Retinal pigment epithelial cell (primary cell): ENCODE measurements around the gene YY1.

ENCODE experiments used
- DNase-seq: peaks from one replicate; pipeline ENCODE4 v3.0.0-alpha.2; 2010; ENCODE audit warnings: low read depth
- H3K4me3 ChIP-seq: 2 replicates; pipeline ENCODE4 v1.5.1; 2011; ENCODE audit warnings: mild to moderate bottlenecking, low read length, control low read depth, moderate library complexity
- TF ChIP-seq, protein P1 (sequence below): conservative IDR thresholded peaks from 2 replicates; pipeline ENCODE4 v1.5.1; 2011; ENCODE audit warnings: low read depth, low read length, control low read depth, inconsistent platforms

YY1 gene

DNA sequence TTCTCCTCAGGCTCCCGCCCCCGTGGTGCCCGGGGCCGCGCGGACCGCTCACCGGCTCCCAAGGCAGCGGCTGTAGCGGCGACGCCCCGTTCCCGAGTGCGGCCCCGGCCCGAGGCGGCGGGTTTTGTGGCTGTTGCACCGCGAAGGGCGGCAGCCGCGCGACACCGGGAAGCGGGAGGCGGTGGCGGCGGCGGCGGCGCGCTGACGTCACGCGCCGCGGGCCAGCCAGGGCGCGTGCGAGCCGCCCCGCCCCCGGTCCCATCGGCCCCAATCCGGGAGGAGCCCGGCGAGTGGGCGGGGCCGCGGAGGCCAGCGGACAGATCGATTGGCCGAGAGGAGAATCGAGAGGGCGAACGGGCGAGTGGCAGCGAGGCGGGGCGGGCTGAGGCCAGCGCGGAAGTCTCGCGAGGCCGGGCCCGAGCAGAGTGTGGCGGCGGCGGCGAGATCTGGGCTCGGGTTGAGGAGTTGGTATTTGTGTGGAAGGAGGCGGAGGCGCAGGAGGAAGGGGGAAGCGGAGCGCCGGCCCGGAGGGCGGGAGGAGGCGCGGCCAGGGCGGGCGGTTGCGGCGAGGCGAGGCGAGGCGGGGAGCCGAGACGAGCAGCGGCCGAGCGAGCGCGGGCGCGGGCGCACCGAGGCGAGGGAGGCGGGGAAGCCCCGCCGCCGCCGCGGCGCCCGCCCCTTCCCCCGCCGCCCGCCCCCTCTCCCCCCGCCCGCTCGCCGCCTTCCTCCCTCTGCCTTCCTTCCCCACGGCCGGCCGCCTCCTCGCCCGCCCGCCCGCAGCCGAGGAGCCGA, at the start of gene YY1:
YY1 (plus strand) TSS at position 726 of the 792 bp plus-strand sequence. CDS start 101 bp downstream, outside the sequence.
- H3K4me3 ChIP-seq = peak within 1 kb of the TSS; percentile 94
- TF ChIP-seq, protein P1, sequence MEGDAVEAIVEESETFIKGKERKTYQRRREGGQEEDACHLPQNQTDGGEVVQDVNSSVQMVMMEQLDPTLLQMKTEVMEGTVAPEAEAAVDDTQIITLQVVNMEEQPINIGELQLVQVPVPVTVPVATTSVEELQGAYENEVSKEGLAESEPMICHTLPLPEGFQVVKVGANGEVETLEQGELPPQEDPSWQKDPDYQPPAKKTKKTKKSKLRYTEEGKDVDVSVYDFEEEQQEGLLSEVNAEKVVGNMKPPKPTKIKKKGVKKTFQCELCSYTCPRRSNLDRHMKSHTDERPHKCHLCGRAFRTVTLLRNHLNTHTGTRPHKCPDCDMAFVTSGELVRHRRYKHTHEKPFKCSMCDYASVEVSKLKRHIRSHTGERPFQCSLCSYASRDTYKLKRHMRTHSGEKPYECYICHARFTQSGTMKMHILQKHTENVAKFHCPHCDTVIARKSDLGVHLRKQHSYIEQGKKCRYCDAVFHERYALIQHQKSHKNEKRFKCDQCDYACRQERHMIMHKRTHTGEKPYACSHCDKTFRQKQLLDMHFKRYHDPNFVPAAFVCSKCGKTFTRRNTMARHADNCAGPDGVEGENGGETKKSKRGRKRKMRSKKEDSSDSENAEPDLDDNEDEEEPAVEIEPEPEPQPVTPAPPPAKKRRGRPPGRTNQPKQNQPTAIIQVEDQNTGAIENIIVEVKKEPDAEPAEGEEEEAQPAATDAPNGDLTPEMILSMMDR = no peak
- DNase-seq = peak; percentile 83

DNA sequence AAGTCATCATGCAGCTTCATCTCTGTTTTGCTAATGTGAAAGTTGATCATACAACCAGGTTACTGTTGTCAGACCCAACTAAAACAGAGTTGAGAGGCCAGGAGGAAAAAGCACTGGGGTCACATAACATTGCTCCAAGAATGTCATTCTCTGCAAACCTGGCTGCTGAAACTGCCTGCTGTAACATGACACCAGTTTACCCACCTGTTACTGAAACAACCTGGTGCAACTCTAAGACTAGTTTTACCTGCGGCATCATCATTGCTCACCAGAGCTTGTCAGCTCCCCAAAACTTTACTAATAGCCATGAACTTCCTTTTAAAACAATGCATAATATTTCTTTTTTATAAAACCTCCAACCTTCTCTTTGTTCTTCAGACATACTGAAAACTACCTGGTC, 48.8 kb upstream of the YY1 start:
- TF ChIP-seq, protein P1 = no peak
- H3K4me3 ChIP-seq = no peak overlapping the region
- no peak for DNase-seq

DNA sequence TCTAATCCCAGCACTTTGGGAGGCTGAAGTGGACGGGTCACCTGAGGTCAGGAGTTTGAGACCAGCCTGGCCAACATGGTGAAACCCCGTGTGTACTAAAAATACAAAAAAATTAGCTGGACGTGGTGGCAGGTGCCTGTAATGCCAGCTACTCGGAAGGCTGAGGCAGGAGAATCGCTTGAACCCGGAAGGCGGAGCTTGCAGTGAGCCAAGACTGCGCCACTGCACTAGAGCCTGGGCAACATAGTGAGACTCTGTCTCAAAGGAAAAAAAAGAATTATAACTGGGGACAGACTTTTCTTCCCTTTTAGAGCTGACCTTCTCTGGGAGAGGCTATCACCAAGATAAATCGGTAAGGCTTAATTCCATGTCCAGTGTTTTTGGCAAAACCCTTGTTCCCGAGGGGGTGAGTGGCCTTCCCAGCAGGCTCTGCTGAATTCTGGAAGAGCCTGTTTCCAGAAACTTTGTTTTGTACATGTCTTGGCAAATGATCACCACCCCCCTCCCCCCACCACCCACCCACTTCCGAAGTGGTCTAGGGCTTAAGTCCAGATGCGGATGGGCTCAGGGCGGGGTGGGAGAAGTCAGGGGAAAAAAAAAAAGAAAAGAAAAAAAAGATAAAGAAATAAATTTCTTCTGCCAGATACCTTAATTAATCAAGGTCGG, 47.2 kb upstream of the YY1 start:
- TF ChIP-seq, protein P1 = no peak
- no peak for DNase-seq
- H3K4me3 ChIP-seq = no peak overlapping the region

DNA sequence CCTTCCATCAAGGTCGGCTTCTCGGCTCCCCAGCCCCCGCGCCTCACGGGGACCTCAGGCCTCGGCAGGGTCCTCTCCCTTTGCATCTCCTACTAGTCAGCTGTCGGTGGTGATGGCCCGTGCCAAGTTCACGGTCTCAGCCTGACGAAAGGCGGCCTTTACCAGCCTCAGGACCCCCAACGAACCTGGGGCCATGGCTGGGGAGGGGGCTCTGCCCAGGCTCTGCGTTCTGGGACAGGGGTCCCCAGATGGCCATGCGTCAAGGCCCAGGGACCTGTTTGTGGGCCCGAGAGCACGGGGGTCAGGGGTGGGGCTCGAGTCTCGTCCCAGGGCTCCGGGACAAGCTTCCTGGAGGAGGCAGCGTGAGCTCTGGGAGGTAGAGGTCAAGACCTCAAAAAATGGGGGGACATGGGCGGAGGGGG, 46.7 kb upstream of the YY1 start:
- H3K4me3 ChIP-seq = peak overlapping the region; percentile 40
- DNase-seq = no peak
- TF ChIP-seq, protein P1 = no peak

DNA sequence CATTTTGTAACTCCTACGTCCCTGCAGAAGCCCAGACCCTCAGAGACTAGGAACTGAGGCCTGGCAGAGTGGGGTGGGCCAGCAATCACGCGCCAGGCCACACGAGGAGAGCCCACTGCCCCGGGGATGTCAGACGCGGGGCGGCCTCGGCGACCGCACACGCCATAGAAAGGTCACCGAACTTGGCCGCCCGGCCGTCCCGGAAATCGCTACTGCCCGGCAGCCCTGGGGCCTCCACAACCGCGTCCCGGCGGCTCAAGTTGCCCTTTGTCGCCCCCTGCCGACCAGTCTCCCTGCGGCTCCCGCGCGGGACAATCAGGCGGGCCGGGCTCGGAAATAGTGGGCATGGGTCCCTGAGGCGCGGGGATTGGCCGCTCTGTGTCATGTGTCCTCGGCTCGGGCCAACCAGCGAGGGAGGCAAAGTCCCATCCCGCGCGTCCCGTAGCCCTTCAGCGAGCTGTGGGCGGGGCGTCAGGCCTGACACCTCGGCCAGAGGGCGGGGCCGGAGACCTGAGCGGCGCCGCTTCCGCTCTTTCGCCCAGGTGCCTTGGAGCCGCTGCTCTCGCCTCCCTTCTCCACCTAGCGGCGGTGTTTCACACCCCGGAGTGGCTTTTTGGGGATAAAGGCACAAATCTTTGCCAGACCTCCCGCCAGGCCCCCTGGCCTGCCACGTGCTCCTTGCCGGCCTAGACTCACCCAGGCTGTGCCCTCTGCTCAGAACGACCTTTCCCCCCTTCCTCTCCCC, 46.1 kb upstream of the YY1 start:
- H3K4me3 ChIP-seq = peak overlapping the region; percentile 47
- TF ChIP-seq, protein P1 = peak; percentile 69
- DNase-seq = peak; percentile 91

DNA sequence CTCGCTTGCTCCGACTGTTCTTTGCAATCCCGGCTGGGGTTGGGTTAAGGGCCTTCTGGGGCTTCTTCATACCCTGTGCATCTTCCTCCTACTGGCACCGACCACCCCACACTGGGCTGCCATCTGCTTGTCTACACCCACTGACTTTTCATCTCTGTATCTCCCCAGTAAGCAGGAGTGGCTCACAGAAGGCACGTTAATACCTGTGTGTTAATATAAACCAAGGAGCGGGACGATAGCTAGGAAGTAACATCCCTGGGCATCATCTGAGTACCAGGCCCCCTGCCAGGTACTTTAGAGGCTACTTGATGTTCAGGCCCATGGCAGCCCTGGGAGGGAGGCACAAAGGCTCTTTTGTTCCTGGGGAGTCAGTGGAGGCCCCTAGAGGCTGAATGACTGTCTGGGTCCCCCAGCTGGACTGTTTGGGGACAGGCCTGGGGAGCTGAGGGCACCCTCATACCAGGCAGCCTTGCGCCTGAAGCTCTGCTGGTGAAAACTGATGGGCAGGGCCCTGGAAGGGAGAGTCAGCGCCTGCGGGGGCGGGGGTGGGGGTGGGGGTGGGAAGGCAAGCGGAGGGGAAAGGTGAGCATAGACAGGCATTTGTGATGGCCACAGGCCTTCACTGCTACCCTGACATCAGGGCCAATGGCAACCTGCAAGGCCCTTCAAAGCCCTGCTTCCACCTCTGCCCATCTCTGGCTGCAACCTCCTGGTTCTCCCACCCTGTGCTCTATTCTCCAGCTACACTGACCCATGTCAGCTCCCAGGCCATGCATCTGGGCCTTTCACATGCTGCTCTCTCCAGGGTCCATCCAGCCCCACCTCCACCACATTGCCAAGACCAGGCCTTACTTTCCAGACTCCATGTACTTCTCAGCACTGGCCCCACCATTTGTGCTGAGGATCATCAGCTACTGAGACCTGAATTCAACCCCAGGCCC, 45.3 kb upstream of the YY1 start:
- DNase-seq = no peak
- peak overlapping the region; percentile 47 for H3K4me3 ChIP-seq
- TF ChIP-seq, protein P1 = no peak
